Neural crest cell (in vitro differentiated cells): ENCODE results near the gene FILIP1L. TPM values are rescaled to one million over a fixed set of nuclear protein-coding genes. Genes with fewer than 3 reads are reported as not detected.

ENCODE experiments used
- DNase-seq: peaks from one replicate; pipeline ENCODE4 v3.0.0; 2021; ENCODE audit warnings: low read depth, mixed read lengths, low spot score
- H3K27ac Mint-ChIP-seq: one replicate; pipeline ENCODE4 v1.8.0; 2021; ENCODE audit warnings: mild to moderate bottlenecking, mixed read lengths; ENCODE audit not compliant: unreplicated experiment
- H3K27me3 Mint-ChIP-seq: 2 replicates; pipeline ENCODE4 v1.8.0; 2021; ENCODE audit warnings: low read depth, mild to moderate bottlenecking, mixed read lengths
- H3K36me3 Mint-ChIP-seq: 2 replicates; pipeline ENCODE4 v1.8.0; 2021; ENCODE audit warnings: low read depth, mild to moderate bottlenecking, mixed read lengths
- H3K4me1 Mint-ChIP-seq: 2 replicates; pipeline ENCODE4 v1.8.0; 2021; ENCODE audit warnings: mixed read lengths
- H3K4me3 Mint-ChIP-seq: one replicate; pipeline ENCODE4 v1.8.0; 2021; ENCODE audit warnings: mild to moderate bottlenecking, mixed read lengths
- H3K9me3 Mint-ChIP-seq: 2 replicates; pipeline ENCODE4 v1.8.0; 2021; ENCODE audit warnings: mixed read lengths
- CTCF ChIP-seq: fragments of 200-600 bp; sonication (generic); conservative IDR thresholded peaks from 2 replicates; pipeline ENCODE4 v1.5.0; 2021; ENCODE audit warnings: antibody characterized with exemption, mild to moderate bottlenecking
- total RNA-seq: library from RNA; stranded (reverse); gene quantifications from 2 replicates; pipeline ENCODE4 v1.2.1, GENCODE V29; 2021

FILIP1L gene
- total RNA-seq, 1 donor from 2014 or later = 9.8 TPM

GRCh38 chr3:99882436-99883137, 231.7 kb downstream of the FILIP1L start:
- Mint-ChIP-seq H3K36me3 (peaks cover 2% of the 10 kb centered on the region), H3K9me3 (no peaks in the 10 kb centered on the region), H3K4me1 (peaks cover 44% of the 10 kb centered on the region), H3K27me3 (no peaks in the 10 kb centered on the region), H3K27ac (no peak overlapping the region), H3K4me3 (no peak overlapping the region)
- TF ChIP-seq CTCF = no peak
- no peak for DNase-seq

- H3K27me3 Mint-ChIP-seq = no peaks in the 10 kb centered on the region
- H3K4me1 Mint-ChIP-seq = peaks cover 55% of the 10 kb centered on the region
- no peak for DNase-seq
- peak overlapping the region; percentile 6 for H3K4me3 Mint-ChIP-seq
- H3K36me3 Mint-ChIP-seq = peaks cover 2% of the 10 kb centered on the region
- H3K9me3 Mint-ChIP-seq = no peaks in the 10 kb centered on the region
- no peak overlapping the region for H3K27ac Mint-ChIP-seq
- TF ChIP-seq CTCF = no peak
Observed at GRCh38 chr3:99881121-99881524, 233.2 kb downstream of the FILIP1L start.

- DNase-seq = no peak
- peaks cover 46% of the 10 kb centered on the region for H3K4me1 Mint-ChIP-seq
- H3K36me3 Mint-ChIP-seq = peaks cover 2% of the 10 kb centered on the region
- H3K27me3 Mint-ChIP-seq = no peaks in the 10 kb centered on the region
- no peak overlapping the region for H3K4me3 Mint-ChIP-seq
- H3K27ac Mint-ChIP-seq = no peak overlapping the region
- H3K9me3 Mint-ChIP-seq = no peaks in the 10 kb centered on the region
- TF ChIP-seq CTCF = no peak
Observed at GRCh38 chr3:99879275-99879674, 235.0 kb downstream of the FILIP1L start.

GRCh38 chr3:99878005-99878404, 236.3 kb downstream of the FILIP1L start:
- no peaks in the 10 kb centered on the region for H3K27me3 Mint-ChIP-seq
- DNase-seq = no peak
- no peaks in the 10 kb centered on the region for H3K9me3 Mint-ChIP-seq
- peaks cover 46% of the 10 kb centered on the region for H3K4me1 Mint-ChIP-seq
- H3K27ac Mint-ChIP-seq = no peak overlapping the region
- peaks cover 2% of the 10 kb centered on the region for H3K36me3 Mint-ChIP-seq
- TF ChIP-seq CTCF = no peak
- H3K4me3 Mint-ChIP-seq = peak overlapping the region; percentile 55

- Mint-ChIP-seq H3K36me3 (peaks cover 2% of the 10 kb centered on the region), H3K27me3 (no peaks in the 10 kb centered on the region), H3K4me3 (peak overlapping the region; percentile 95), H3K9me3 (no peaks in the 10 kb centered on the region), H3K27ac (peak overlapping the region; percentile 96), H3K4me1 (peaks cover 52% of the 10 kb centered on the region)
- TF ChIP-seq CTCF = no peak
- no peak for DNase-seq
Observed at GRCh38 chr3:99877031-99877579, 237.2 kb downstream of the FILIP1L start.
